Bronchial epithelial cell (primary cell): Measurements from ENCODE around the gene COPS7A. TPM values are rescaled to one million over a fixed set of nuclear protein-coding genes. Genes with fewer than 3 reads are reported as not detected.
A peak's percentile ranks its signal among the peaks of the same experiment; 100 is the strongest.

Source experiments
- DNase-seq: peaks from one replicate; pipeline ENCODE4 v3.0.0-alpha.2; 2010; ENCODE audit warnings: low read depth
- FAIRE-seq: peaks from 2 replicates; lab custom pipeline; 2011; peaks lifted over from hg19 to GRCh38; lab: Jason Lieb, UNC
- H3K27me3 ChIP-seq: 2 replicates; pipeline ENCODE4 v1.5.1; 2011; ENCODE audit warnings: low read length; ENCODE audit not compliant: control insufficient read depth, insufficient read depth
- H3K36me3 ChIP-seq: 2 replicates; pipeline ENCODE4 v1.5.1; 2011; ENCODE audit warnings: low read length; ENCODE audit not compliant: control insufficient read depth, insufficient read depth
- H3K4me3 ChIP-seq: 2 replicates; pipeline ENCODE4 v1.5.1; 2011; ENCODE audit warnings: mild to moderate bottlenecking, low read depth, low read length, control low read depth
- CTCF ChIP-seq: IDR thresholded peaks from 2 replicates; pipeline ENCODE4 v1.5.1; 2011; ENCODE audit warnings: mild to moderate bottlenecking, moderate library complexity, low read length, control low read depth, inconsistent platforms; ENCODE audit not compliant: insufficient read depth, severe bottlenecking
- total RNA-seq: library from RNA; depleted of rRNA; stranded (reverse); fragments of >200 nt; gene quantifications from 2 replicates; pipeline ENCODE4 v1.2.1, GENCODE V29; 2014

Gene COPS7A
- total RNA-seq, 1 donor from 2014 or later: 63.7 TPM

GRCh38 chr12:6765634-6766581 lies 42.1 kb downstream of the COPS7A start, which contains the start of gene PTMS:
Gene PTMS, plus strand, starts transcription at chr12:6766363. Its CDS starts 343 bp downstream, at chr12:6766706.
- no peak for TF ChIP-seq CTCF
- peaks cover 7% of the 10 kb centered on the region for H3K36me3 ChIP-seq
- peak; percentile 85 for DNase-seq
- peak within 1 kb of the TSS; percentile 73 for H3K4me3 ChIP-seq
- H3K27me3 ChIP-seq: no peaks in the 10 kb centered on the region
- FAIRE-seq: no peak

GRCh38 chr12:6766651-6767349 lies 43.0 kb downstream of the COPS7A start:
- TF ChIP-seq CTCF: peak; percentile 69
- DNase-seq: no peak

GRCh38 chr12:6767353-6768319 lies 43.8 kb downstream of the COPS7A start:
- no peak for FAIRE-seq
- DNase-seq: no peak
- TF ChIP-seq CTCF: no peak
- Histone ChIP-seq H3K27me3 (no peaks in the 10 kb centered on the region), H3K4me3 (peak overlapping the region; percentile 73), H3K36me3 (peaks cover 7% of the 10 kb centered on the region)

More at GRCh38 chr12:6766651-6767349, 43.0 kb downstream of the COPS7A start:
- H3K27me3 ChIP-seq: no peaks in the 10 kb centered on the region
- peaks cover 7% of the 10 kb centered on the region for H3K36me3 ChIP-seq
- no peak for FAIRE-seq
- H3K4me3 ChIP-seq: peak overlapping the region; percentile 73

GRCh38 chr12:6768437-6768914 lies 44.6 kb downstream of the COPS7A start:
- Histone ChIP-seq H3K36me3 (peaks cover 7% of the 10 kb centered on the region), H3K4me3 (peak overlapping the region; percentile 73), H3K27me3 (no peaks in the 10 kb centered on the region)
- FAIRE-seq (peak; percentile 73), DNase-seq (no peak)
- TF ChIP-seq CTCF: no peak

GRCh38 chr12:6768990-6769389 lies 45.1 kb downstream of the COPS7A start:
- FAIRE-seq (no peak), DNase-seq (no peak)
- peaks cover 7% of the 10 kb centered on the region for H3K36me3 ChIP-seq
- no peaks in the 10 kb centered on the region for H3K27me3 ChIP-seq
- no peak for TF ChIP-seq CTCF
- H3K4me3 ChIP-seq: no peak overlapping the region
